DMS79 (cell line): ENCODE data around the gene IPPK.
"Not testable (repeated sequence)": the region's sequence is repeated elsewhere in the genome, so short reads cannot be mapped to it uniquely, and the experiment has no call there.

Experiments used
- DNase-seq: peaks from one replicate; lab custom pipeline; 2025; lab: John Stamatoyannopoulos, UW

Gene IPPK

DNA sequence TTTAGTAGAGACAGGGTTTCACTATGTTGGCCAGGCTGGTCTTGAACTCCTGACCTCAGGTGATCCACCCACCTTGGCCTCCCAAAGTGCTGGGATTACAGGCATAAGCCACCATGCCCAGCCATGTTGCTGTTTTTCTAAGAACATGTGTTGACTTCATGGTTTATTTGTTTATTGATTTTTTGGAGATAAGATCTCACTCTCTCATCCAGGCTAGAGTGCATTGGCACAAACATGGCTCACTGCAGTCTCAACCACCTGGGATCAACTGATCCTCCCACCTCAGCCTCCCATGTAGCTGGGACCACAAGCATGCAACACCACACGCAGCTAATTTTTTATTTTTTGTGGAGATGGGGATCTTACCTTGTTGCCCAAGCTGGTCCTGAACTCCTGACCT, 74.9 kb downstream of the IPPK start:
- not testable (repeated sequence) for DNase-seq

DNA sequence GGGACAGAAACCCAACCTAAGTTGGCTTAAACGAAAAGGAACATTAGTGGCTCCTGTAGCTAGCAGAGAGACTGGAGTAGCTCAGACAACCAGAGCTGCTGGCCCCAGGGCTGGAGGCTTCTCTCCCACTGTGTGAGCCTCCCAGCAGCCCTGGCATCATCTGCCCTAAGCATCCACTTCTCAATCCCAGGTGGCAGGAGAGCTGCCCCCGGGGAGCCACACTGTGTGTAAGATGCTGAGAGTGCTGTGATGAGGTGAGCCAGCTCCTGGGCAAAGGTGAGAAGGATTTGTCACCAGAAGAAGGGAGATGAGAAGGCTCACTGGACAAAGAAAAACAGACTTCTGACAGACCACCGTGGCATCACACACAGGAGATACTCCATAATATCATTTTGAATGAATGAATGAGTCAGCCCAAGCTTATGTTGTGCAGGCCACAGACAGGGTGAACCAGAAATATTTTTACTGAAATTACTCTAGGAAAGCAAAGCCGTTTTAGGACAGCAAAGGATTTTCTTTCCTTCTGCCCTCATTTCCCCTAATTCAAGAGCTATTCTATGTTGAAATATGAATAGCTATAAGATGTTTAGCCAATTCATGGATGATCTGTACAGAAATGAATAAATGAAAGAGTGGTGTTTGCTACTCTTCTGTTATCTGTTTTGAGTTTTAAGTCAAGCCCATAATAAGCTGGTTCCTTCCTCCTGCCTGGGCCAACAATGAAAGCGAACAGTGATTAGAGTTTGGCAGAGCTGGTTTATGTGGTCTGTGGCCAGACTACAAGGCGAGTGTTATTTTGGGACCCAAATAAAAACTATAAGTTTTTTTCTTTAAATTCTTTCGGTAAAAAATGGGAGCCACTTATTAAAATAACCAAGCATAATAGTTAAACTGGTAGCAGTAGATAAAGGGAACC, 76.7 kb downstream of the IPPK start:
- DNase-seq, result no peak

DNA sequence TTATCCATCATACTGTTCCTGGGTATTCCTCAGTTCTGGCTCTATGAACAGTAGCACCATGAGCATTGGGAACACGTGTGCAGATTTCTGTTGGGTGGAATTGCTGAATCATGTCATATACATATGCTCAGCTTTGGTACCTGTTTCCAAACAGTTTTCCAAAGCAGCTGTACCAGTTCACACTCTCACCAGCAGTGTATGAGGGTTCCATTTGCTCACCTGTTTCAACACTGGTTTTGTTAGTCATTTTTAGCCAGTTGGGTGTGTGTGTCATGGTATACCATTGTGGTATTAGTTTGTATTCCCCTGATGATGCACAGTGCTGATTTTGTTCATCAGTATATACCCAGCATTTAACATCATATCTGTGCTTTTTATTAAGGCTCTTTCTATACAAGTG, 77.4 kb downstream of the IPPK start:
- DNase-seq, result no peak

DNA sequence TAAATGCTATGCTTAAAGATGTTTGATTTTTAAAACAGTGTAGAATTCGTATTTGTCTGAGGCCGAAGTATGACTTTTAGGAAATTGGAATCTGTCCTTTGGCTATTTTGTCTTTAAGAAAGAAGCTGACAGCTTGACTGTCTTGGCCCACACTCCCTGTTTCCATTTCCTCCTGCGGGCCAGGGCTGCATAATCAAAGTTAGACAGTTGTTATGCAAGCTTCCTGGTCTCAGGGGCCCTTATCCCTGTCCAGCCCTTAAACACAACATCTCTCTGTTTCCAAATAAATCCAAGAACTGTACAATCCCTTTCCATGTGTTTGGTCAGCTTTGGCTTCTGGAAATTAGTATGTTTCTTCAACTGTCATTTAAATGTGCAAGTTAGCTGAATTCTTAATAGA, 79.6 kb downstream of the IPPK start:
- no peak for DNase-seq

DNA sequence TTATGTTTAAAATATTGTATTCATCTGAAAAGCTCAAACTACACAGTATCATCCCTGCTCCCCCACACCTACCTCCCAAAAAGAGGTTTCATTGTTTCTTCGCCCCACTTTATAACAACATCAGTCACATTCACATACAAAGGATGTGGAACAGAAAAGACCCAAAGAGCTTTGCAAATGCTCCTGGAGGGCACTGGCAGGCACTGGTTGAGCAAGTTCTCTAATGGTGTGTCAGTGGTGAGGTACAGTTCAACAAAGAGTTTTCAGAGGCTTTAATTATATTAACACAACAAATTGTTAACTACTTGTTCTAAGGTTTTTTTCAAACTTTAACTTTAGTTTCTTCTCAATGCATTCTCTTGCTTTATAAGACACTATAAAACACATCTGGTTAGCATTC, 80.0 kb downstream of the IPPK start:
- no peak for DNase-seq

DNA sequence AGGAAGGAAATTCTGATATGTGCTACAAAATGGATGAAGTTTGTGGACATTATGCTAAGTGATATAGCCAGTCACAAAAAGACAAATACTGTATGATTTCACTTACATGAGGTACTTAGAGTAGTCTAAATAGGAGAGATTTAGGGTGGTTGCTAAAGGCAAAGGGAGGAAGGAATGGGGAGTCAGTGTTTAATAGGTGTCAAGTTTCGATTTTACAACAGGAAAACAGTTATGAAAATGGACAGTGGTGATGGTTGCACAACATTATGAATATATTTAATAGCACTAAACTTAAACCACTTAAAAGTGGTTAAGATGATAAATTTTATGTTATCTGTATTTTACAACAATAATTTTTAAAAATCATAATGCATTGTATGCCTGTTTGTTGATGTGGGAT, 93.8 kb downstream of the IPPK start:
- DNase-seq, result no peak

DNA sequence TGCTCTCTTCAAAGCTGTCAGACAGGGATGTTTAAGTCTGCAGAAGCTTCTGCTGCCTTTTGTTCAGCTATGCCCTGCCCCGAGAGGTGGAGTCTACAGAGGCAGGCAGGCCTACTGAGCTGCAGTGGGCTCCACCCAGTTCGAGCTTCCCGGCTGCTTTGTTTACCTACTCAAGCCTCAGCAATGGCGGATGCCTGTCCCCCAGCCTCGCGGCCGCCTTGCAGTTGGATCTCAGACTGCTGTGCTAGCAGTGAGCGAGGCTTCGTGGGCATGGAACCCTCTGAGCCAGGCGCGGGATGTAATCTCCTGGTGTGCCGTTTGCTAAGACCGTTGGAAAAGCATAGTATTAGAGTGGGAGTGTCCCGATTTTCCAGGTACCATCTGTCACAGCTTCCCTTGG, 96.3 kb downstream of the IPPK start:
- DNase-seq, result not testable (repeated sequence)

DNA sequence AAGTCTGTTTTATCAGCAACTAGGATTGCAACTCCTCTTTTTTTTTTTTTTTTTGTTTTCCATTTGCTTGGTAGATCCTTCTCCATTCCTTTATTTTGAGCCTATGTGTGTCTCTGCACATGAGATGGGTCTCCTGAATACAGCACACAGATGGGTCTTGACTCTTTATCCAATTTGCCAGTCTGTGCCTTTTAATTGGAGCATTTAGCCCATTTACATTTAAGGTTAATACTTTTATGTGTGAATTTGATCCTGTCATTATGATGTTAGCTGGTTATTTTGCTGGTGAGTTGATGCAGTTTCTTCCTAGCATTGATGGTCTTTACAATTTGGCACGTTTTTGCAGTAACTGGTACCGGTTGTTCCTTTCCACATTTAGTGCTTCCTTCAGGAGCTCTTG, 98.1 kb downstream of the IPPK start:
- not testable (repeated sequence) for DNase-seq

DNA sequence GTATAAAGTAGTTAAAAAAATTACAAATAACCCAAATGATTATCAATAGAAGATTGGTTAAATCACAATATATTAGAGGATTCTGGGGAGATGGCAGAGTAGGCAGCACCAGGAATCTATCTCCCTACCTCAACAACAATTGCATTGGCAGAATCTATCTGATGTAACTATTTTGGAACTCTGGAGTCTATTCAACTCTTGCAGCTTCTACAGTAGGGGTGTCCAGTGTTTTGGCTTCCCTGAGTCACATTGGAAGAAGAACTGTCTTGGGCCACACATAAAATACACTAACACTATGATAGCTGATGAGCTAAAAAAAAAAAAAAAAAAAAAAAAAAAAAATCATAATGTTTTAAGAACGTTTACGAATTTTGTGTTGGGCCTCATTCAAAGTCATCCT, 104.9 kb downstream of the IPPK start:
- DNase-seq, result no peak

DNA sequence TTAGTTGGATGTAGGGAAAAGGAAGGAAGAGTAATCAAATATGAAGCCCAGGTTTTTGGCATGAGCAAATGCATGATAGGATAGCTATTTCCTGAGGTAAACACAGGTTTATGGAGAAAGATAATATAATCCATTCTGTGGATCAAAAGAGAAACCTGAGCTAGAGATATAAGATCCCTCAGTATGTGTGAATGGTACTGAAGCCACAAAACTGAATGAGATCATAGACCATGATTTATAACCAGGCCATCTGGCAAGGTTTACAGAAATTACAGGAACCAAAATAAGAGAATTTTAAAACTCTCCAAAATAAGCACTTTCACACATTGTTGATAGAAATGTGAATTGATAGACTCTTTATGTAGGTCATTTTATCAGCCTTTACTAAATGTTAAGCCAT, 105.4 kb downstream of the IPPK start:
- no peak for DNase-seq
